GM18499 (cell line): ENCODE data around the gene USP40.

Source experiments
- ATAC-seq: cut with Tn5 transposase; IDR thresholded peaks from one replicate; pipeline ENCODE4 v1.9.1; 2021; ENCODE audit warnings: moderate number of reproducible peaks; ENCODE audit not compliant: insufficient read depth, unreplicated experiment

Gene USP40

DNA sequence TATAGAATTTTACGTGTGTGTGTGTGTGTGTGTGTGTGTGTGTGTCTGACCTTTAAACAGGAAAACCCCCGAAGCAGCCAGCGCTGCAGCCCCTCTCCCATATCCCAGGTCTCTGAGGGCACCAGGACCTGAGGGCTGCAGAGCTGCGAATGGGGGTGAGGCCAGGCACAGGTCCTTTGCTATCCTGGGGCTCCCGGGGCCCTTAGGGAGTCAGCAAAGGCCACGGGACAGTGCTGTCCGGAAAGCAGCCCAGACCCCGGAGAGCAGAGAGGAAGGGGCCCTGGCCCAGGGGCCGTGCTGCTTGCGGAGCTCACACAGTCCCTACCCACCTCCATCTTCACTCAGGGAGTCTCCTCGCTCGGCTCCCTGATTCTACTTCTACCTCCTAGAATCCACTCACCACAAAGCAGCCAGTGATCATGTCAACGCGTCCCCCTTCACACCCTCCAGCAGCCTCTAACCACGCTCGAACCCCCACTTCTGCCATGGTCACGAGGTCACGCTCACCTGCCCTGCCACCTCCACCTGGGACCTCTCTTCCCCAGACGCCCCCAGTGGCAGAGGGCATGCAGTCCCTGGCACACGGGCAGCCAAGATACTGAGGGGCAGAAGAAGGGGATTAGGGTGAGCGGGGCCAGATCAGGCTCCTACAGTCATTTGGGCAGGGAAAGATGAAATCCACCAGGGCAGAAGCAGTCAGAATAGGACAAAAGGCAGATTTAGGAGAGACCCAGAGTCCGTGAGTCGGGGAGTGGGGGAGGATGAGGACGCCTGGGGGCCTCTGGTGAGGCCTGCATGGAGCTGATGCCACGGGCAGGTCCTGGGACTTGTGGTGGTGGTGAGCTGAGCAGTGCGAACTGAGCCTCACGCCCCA lies 86.7 kb downstream of the USP40 start:
- ATAC-seq, result no peak

DNA sequence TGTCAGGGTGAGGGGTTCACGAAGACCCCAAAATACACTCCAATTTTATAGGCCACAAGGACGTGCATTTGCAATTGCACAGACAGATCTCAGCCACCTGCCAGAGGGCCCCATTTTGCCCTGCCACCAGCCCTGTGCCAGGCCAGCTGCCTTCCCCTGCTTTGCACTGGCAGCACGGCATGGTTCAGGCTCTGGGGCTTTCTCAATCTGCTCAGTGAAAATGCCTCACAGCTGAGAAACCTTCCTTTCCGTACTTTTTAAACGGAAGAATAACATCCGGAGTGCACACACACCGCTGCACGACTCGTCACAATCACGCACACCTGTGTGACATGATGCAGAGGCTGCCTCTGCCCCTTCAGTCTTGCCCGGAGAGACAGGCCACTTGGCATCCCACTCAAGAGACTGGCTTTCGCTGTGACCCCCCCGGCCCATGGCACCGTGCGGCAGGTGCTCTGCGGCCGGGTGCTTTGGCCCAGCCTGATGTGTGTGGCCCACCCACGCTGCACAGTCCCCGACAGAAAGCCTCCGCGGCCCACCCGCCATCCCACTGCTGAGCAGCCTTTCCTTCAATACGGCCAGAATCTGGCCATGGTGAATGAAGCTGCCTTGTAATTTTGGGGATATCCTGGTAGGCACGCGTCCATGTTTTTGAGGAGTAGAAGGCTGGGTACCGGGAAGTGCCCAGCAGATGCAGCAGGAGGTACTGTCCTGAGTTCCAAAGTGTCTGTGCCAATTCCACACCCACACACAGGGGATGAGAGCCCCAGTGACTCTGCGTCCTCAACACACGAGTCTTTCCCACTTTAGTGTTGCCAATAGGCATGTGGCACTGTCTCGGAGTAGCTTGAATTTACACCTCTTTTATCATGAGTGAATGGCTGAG lies 88.8 kb downstream of the USP40 start:
- no peak for ATAC-seq

DNA sequence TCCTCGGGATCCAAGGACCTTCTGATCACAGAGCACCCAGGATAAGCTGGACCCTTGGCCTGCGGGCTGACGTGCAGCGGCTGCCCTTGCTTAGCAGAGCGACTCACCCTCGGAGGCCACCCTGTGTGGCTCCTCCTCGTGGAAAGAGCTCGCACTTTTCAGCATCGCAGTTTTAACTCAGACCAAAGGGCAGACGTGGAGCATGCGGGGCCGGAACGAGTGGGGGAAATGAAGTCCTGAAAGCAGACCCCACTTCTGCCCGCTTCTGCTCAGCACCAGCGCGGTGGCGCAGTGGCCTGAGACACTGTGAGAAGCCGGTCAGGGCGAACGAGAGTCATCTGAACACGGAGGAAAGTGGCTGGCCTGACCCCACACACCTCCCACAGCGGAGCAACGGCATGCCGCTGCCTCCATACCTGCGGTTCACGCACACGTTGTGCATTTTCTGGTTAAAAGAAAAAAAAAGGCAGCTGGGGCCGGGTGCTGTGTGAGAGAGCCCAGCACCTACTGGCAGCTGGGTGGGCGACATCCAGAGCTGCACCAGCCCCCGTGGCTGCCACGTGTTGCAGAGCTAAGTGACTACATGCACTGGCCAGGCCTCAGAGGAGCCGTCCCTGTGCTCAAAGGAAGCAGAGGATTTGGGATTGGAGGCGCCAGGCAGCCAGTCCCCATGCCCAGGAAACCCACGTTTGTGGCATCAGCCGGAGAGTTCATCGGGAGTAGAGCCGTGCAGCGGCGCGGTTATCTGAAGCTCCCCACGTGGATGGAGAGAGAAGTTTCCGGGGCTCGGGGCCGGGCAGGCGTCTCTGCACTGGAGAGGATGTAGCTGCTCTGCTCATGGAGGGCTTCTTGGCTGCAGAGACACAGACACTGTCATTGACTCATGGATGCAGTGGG lies 89.7 kb downstream of the USP40 start:
- ATAC-seq, result no peak

DNA sequence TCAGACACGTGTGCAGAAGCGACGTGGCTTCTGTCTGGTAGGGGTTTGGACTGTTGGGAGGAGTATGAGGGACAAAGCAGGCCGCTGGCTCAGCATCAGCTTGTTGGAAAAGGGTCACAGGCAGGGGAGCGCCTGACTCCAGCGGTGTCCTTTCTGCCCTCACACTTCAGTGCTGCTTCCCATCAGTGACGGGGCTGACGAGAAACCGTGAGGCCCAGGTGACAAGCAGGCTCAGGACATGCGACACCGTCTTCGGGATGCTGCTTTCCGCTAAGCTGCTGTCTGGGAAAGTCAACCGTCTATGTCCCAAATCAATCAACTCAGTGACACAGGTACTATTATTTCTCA lies 90.5 kb downstream of the USP40 start:
- ATAC-seq, result no peak

DNA sequence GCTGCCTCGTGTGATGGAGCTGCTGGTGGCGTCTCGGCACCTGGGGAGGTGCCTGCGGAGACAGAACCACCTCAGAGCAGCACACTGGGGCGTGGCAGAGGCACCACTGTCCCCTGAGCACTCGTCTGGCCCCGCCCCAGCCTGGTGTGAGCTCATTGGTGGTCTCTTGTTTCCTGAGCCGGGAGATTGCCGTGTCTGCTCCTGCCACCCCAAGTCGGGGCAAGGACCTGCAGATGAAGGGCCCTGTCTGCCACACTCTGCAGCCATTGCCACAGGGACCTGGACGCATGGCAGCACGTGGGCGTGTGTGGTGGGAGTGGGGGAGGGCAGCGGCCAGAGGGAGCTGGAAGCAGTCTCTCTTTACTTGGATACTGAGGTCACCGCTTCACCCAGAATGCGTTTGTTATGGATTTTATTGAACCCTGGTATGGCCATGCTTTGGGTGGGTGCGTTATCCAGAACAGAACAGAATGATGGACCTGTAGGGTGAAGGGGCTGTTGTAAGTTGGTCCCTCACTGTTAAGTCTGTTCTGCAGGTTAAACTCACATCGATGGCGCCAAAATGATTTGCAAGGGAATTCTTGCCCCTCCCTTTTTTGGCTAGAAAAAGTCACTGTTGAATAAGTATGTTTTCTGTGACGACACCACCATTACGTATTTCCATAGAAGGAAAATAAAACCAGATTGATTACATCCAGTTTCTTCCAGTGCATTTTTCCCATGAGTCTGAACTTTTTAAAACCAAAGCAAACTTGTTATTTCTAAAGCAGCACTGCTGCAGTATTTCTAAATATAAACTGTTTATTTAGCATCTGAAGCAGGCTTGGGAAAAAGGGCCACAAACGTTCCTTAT lies 92.0 kb downstream of the USP40 start:
- ATAC-seq, result no peak

DNA sequence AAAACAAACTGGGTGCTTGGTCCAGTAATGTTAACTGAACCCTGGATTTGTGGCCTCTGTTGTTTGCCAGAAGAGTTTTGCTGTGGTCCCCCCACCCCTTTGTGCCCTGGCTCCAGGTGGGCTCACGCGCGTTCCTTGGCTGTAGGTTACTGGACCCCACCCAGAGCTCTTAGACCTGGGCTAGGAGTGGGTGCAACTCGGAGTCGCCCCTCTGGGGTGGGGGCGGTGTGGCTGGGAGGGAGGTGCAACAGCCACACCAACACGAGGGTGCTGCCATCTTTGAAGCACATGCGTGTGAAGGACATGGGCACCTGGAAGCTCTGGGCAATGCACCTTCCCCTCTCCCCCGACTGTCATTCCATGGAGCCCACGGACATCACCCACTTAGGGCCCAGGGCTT lies 92.7 kb downstream of the USP40 start:
- no peak for ATAC-seq

DNA sequence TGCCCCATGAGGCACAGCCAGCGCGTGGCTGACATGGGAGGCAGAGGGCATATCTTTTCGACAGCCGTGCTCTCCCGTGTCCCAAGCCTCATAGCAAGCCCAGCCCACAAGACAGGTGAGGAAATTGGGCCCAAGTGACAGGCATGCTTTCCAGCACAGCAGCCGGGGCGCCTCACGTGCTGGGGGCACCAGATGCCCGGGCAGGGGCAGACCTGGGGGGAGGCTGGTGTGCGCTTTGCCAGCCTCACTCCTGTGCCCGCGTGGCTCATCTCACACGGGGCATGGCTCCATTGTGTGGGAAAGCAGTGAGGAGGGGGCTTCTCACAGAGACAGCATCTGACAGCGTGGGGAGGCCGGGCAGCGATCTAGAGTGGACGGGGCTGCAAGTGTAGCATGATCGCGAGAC lies 93.2 kb downstream of the USP40 start:
- ATAC-seq, result no peak

DNA sequence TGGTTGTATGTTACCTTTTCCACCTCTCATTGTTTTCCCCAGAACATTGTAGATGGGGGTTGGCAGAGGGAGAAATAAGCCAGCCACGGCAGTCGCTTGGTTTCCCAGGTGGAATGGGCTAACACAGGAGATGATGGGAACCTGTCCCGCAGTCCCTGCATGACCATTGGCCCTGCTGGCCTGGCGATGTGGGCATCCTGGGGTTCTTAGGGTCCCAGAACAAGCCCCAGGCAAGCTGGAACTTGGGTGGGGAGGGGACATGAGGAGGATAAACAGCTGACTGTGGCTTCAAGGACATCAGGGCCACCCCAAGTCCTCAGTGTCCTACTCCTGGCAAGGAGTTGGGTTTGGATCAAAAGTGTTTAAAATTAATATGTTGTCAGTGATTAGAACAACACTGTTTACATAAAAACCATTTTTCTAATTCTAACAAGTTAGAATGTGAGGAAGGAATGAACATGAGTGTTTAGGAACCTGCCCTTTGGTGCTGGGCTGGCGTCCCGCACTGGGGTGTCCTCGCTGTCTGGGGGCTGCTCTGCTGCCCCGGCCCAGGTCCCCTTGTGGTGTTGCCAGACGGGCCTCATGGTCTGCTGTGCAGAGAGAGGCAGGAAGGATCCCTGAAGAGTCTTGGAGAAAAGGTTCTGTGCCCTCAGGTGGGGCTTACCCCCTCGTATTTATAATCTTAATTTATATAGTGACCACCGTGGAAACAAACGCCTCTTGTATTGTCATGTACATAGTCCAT lies 95.1 kb downstream of the USP40 start:
- ATAC-seq, result no peak

DNA sequence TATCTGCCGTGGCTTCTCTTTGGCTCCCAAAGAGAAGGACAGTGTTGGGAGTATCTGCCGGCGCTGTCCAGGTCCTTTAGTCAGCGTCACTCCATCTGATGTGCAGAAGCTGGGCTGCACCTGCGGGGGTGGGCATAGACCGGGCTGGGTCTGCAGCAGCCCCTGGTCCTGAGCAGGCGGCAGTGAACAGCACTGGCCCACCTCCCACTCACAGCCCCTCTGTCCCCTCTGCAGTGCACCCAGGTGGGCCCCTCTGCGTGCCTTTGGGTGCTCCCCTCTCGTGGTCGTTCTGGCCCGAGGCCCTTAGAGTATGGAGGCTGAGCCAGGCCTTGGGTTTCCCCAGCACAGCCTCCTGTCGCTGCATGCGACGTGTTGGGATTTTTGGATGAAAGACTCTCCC lies 95.7 kb downstream of the USP40 start:
- ATAC-seq, result no peak

DNA sequence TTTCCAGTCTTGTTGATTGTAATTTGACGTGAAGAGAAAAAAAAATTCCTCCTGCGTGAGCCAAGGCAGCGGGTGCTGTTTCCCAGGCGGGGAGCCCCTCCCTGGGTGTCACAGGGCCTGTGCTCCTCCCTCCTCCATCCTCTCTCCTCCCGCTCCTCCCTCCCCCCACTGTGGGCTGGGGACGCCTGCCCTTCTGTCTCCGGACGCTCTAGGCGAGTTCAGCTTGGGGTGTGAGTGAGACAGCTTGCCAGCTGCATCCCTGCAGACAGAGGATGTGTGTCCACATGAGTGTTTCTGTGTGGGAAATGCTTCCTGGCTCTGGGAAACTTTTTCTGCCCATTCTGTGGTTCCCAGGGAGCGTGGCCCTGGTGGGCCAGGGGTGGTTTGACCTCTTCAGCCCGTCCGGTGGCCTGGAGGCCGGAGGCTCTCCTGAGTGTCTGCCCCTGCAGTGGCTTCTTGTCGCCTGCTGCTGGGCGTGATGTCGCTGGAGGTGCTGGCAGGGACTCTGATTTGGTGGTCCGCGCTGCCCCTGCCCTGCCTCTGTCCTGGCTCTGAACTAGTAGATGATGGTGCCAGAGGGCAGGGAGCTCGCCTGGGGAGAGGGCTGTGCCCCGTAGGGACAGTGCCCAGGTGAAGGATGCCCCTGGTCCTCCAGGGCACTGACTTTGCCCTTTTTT lies 96.4 kb downstream of the USP40 start:
- ATAC-seq, result no peak

DNA sequence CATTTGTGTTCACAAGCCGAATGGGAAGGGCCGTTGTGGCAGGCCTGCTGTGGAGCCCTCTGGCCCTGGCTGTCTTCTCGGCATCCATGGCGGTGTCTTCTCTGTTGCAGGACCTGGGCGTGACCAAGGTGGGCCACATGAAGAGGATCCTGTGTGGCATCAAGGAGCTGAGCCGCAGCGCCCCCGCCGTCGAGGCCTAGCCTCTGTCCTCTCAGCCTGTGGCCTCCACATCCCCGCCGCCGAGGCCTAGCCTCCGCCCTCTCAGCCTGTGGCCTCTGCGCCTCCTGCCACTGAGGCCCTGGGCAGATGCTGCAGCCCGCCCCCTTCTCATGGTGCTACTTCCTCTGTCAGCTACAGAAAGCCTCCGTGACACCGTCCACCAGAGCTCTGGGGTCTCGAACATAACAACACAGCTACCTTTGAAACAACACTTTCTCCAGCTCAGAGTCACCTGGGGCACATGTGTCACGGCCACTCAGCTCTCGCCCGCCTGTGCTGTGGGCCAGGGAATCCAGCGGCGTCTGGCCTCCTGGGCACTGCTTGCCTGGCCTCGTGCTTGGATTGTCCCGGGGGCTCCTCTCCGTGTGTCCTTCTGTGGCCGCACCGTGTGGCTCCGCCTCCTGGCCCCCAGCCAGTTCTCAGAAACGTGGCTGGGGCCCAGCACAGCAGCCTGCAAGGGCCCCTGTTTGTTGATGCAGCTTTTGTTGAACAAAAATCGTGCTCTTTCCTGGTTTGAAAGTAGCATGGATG lies 97.1 kb downstream of the USP40 start:
- ATAC-seq, result no peak

DNA sequence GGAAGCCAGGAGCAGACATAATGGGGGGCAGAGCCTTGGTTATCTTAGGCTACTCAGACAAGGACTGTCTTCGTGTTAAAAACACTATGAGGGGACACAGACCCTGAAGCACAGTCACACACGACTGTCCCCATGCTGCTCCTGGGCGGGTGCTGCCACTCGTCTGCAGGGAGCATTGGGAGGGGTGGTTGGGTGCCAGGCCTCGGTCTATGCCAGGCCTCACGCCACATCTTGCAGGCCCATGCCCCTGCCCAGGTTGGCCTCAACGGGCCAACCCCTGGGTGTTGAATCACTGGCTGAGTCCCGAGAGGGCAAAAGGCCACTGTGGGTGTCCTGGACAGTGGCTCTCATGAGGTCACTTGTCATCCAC lies 97.9 kb downstream of the USP40 start:
- ATAC-seq, result no peak

DNA sequence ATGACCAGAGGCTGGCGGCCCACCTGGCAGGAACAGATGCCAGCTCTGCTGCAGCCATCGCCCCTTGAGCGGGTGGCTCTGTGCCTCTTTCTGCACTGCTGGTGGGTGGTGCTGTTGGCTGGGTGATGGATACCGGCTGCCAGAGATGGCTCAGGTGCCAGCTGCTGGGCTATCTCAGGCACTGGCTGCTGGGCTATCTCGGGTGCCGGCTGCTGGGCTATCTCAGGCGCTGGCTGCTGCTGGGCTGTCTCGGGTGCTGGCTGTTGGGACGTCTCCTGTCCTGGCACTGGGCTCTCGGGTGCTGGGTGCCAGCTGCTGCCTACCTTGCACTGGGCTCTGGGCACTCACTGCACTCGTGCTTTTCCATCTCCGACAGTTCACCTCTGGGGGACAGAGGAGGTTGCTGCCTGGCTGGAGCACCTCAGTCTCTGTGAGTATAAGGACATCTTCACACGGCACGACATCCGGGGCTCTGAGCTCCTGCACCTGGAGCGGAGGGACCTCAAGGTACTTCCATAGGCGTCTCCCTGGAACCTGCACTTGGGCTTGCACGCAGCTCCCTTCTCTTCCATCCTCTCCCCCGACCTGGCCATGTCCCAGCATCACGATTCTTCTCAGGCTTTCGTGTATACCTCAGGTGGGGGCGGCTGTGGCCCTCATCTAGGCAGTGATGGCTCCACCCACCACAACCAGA lies 98.4 kb downstream of the USP40 start:
- ATAC-seq, result no peak

DNA sequence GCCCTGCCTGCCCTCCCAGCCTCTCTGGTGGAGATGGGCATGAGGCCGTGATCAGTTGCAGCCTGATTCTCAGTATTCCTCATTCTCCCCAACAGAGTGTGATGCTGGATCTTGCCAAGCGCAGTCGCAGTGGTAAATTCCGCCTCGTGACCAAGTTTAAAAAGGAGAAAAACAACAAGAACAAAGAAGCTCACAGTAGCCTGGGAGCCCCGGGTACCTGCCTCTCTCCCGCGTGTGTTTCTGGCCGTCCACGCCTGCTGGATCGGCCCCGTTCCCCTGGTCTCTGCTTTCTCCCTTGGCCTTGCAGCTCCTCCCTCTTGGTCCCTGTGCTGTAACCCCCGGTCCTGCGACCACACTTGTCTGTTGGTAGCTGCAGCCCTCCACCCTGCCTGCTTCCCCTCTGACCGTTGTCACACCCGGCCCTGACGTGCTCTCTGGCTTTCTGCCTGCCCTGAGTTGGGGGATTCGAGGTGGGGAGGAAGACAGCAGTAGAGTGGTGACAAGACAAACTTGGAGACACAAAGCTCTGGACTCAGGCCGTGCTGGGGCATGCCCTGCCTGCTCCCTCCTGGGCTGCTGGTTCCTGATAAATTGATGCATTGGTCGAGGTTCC lies 99.5 kb downstream of the USP40 start:
- ATAC-seq, result no peak

DNA sequence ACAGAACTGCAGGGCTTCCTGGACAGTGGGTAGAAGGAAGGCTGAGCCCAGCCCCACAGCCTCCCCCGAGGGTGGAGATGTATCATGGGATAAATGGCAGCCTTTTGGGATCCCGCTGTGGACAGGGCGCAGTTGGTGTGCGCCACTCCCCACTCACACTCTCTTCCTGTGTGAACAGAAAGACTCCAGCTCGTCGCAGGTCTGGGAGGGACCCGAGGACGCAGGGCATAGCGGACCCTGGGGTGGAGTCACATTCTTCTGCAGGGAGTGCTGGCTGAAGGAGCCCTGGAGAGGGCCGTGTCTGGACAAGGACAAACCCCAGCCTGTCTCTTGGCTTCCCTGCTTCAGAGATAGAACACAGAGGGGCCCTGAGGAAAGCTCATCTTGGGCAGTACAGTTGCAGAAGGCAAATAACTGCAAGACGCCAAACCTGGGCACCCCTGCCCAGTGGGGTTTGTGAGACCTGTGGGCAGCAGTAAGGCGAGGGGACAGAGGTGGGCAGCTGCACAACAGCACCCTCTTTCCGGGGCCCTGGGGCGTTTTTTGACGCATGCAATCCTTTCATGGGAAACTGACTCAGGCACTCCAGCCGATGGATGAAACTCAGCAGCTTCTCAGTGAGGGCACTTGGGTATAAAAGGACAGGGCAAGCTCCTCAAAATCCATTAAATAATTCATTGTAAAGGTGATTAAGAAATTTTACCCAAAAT lies 101.9 kb downstream of the USP40 start:
- ATAC-seq, result no peak

DNA sequence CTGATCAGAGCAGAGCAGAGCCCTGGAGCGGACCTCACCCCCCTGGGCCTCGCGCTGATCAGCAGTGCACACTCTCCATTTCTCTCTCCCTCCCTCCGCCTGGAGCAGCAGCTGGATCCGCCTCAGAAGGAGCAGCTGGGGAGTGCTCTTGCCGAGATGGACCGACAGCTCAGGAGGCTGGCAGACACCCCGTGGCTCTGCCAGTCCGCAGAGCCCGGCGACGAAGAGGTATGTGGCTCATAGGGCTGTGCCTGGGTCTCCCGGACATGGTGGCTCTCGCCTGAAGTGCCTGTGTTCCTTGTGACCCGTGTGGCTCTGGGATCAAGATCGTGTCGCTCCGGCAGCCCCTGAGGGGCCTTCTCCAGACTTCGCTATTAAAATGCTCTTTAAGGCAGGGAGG lies 102.5 kb downstream of the USP40 start:
- no peak for ATAC-seq
